UCSD-AML1 (cell line): ENCODE data around the gene PKNOX2.

Experiments
- DNase-seq: peaks from one replicate; lab custom pipeline; 2025; ENCODE audit not compliant: unreplicated experiment; lab: John Stamatoyannopoulos, UW

PKNOX2 gene

DNA sequence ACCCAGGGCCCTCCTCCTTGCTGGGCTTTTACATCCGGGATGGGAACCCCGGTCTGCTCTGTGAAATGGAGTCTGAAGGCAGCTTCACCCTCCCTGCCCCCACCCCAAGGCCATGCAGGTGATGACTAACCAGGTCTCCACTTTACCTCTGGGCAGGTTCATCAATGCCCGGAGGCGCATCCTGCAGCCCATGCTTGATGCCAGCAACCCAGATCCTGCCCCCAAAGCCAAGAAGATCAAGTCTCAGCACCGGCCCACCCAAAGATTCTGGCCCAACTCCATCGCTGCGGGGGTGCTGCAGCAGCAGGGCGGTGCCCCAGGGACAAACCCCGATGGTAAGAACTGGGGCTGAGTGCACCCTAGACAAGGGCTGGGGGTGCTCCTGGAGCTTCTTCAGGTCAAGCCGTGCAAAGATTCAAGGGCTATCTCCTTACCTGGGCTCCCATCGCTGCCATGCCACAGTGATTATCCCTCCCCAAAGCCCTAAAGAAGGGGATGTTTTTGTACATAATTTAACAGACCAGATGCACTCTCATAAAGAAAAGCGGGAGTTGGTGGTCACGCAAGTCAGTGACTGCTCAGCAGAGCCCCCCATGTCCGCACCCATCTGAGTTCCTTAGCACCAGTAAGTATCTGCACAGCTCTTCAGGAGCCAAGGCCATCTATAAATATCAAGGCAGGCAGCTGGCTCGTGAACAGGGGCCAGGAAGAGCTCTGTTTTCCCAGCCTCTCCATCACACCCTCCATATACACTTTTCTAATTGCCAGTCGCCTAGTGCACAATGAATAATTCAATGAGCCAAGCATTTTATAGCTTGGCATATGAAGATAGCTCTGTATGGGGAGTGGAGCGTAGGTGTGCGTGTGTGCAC is 265.5 kb downstream of the PKNOX2 start:
- no peak for DNase-seq

- DNase-seq = no peak
Observed at GRCh38 chr11:125431009-125431408, 266.5 kb downstream of the PKNOX2 start.

DNA sequence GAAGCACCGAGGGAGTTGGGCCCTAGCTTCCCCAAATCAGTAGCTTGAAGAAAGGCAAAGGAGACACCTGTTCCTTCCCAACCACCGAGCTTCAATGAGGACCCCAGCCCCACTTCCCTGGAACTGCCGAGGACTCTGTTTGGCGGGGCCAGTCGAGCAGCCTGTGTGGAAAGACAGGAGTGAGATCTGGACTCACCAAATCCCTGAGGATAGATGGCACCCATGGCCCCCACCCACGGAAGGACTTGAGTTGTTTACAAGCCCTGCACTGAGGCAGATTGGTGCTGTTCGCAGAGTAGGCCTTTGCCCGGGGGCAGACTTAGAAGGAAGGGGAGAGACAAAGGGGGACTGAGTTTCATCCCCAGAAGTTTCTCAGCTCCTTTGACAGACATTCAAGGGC is 266.9 kb downstream of the PKNOX2 start:
- DNase-seq = no peak

DNA sequence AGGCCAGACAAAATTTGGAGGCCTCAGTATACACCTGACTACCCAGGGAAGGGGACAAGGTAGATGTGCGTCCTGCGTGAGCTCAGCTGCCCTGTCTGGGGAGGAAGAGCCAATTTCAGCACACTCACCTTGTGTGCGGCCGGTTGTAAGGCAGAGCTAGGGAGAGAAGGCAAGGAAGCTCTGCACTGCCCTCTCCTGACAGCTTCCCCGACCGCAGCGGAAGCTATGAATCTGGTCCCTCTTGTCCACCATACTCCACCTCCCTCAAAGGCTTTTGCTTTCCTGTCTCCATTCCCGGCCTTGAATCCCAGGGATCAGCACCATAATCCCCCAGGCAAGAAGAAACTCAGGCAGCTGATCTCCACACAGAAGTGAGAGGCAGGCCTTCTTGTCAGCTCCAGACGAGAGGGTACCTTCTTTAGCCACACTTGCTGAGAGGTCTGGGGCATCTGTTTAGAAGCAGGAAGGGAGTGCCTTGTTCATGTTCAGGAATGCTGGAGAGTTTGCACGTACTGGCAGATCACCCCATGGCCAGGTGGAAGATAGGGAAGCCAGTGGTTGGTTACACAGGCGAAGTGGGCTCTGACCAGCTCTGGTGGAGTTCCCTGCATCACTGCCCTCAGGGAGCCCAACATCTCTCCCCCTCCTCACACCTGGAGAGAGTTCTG is 269.0 kb downstream of the PKNOX2 start:
- peak; percentile 41 for DNase-seq

DNA sequence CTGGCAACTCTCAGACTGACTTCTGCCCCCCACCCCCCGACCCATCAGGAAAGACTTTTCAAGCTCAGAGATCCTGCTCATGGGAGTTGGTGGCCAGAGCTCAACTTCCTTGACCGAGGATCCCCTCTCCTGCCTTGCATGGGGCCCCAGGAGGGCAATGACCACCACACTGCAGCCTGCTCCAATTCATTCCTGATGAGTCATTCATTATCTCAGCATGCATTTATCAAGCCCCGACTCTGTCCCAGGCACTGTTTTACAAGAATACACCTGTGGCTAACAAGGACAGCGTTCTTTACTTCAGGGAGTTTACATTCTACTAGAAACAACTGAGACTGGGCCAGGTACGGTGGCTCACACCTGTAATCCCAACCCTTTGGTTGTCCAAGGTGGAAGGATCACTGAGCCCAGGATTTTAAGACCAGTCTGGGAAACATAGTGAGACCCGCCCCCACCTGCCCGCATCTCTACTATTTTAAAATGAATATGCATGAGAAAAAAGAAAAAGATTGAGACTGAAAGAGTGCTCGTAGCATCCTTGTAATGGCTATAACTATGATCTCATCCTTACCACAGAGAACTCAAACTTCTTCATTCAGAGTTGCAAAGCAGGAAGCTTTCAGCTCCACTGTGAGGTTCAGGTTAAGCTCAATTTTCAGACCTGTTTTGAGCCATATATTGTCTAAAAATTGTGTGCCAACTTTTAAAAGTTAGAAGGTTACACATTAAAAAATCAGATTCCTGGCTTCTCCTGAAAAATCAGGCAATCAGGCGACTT is 271.1 kb downstream of the PKNOX2 start:
- DNase-seq = no peak

DNA sequence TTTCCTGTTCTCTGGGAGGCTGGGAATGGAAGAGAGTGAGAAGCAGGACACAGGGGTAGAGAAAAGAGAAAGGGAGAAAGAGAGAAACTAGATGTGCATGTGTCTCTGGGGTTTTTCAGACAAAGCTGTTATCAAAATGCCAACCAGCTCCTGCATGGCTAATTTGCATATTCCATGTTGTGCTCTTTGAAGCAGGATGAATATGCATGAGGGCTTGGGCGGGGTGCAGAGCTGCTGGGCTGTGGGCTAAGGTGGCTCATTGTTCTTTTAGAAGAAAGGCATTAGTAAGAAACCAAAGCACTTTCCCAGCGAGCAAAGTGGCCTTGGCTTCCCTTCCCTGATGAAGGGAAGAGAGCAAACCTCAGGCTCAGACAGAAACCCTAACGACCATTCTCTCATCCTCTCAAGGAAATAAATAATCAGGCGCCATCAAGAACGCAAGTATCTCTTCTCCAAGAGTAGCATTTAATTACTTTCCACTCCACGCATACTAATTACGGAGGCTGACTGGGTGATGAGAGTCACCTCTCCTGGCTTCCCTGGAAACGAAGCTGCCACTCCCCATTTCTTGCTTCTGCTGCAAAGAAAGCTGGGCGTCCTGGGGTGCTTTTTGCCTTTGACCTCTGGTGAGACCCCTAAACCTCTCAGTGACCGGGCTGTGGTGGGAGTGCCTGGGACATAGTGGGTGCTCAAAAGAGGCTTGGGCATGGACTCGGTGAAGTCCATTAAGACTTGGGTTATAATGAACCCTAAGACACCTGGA is 277.3 kb downstream of the PKNOX2 start:
- no peak for DNase-seq

DNA sequence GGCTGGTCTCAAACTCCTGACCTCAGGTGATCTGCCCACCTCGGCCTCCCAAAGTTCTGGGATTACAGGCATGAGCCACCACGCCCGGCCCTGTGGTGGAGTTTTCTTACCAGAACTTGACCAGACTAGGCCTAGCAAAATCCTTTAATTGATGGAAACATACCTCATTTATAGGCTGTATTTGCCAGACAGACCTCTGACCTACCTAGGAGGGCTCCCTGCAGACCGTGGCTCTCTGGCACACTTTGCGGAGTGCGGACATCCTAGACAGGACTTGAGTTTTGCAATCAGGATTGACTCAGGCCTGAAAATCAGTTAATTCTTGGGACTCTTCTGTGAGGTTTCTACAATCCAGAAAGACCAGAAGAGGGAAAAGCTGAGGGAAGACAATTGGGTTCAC is 278.4 kb downstream of the PKNOX2 start:
- DNase-seq = no peak

DNA sequence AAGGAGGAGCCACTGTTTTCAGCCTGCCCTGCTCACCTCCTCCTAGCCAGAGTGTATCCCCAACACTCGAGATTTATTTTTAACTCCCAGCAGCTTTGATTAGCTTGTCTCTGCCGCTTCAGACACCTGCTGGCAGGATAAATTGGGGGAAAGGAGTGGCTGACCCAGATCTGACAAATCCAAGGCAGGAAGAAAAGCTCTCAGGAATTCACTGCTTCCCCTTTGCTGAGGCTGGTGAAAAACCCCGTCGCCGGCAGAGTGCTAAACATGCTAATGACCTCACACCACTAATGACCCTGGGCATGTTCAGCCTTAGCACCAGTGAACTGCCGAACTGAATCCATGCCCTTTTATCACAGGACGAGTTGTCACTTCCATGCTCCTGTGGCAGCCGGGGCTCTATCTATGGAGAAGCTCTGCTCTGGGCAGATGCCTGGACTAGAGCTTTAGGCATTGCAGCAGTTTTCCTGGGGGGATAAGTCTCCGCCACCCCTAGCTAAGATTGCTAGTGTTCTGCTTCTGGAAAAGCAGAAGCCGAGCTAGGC is 279.3 kb downstream of the PKNOX2 start:
- DNase-seq = no peak

DNA sequence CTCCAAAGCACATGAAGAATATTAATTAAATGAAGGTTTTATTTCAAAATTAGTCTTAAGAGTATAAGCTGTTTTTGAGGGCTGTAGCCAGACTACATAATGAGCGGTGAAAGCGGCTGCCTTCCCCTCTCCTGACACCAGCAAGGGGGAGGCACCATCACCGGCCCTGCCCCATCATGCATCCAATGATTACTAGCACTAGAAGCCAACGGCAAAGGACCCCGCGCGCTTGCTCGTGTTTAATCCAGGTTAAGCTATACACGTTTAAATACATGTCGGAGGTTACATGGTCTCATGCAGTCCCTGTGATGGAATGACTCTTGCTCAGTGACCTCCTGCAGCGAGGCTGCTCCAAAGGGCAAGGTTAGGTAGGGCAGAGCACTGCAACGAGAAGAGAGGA is 281.2 kb downstream of the PKNOX2 start:
- no peak for DNase-seq

DNA sequence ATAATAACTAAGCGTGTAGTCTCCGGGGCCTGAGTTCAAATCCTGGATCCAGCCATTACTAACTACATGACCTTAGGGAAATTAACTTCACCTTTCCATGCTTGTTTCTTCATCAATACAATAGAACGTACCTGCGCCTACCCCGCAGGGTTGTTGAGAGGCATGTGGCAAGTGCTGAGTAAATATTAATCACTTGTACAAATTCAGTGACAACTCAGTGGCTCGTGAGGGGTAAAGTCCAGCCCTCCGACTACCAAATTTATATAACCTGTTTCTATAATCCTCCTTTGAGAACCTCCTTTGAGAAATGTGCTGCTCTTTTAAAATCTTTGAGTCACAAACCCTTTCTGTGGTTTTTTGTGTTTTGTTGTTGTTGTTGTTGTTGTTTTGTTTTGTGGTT is 281.7 kb downstream of the PKNOX2 start:
- DNase-seq = no peak

GRCh38 chr11:125447721-125448120 is 283.2 kb downstream of the PKNOX2 start:
- no peak for DNase-seq

- no peak for DNase-seq
Observed at GRCh38 chr11:125448136-125448535, 283.6 kb downstream of the PKNOX2 start.

DNA sequence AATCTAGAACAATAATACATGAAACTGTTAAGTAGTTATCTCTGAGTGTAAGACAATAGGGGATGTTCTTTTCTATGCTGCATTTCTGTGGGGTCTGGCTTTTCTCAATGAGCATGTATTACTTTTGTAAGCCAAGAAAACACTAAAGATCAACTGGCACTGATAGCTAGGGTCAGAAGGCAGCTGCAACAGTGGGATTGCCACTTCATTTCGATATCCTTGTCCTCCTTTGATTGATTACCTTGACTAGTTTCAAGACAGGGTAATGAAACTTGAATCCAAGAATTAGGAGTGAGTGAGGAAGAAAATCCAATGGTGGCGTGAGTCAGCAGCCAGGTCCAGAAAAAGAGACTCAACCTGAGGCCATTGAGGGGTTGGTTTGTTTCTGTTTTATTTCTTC is 285.0 kb downstream of the PKNOX2 start:
- DNase-seq = no peak

GRCh38 chr11:125451400-125452124 is 287.0 kb downstream of the PKNOX2 start:
- DNase-seq = peak; percentile 55

- no peak for DNase-seq
Observed at GRCh38 chr11:125452125-125452470, 287.5 kb downstream of the PKNOX2 start.

- no peak for DNase-seq
Observed at GRCh38 chr11:125454047-125454446, 289.5 kb downstream of the PKNOX2 start.

DNA sequence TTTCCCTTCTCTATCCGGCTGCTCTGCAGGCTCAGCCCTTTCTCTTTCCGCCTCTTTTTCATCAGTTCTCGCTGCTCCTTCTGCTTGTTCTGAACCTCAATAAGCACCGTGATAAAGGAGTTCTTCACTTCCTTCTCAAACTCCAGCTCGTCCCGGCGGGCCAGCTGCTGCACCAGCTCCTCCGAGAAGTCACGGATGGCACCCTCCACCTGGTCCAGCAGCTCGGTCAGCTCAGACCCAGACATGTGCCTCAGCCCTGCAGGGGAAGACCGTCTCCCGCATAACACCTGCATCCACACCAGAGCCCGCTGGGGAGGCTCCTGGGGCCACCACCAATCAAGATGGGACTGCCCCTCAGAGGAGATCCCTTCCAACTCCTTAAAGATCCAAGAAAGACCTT is 291.3 kb downstream of the PKNOX2 start:
- no peak for DNase-seq

- no peak for DNase-seq
Observed at GRCh38 chr11:125457814-125458343, 293.3 kb downstream of the PKNOX2 start.

DNA sequence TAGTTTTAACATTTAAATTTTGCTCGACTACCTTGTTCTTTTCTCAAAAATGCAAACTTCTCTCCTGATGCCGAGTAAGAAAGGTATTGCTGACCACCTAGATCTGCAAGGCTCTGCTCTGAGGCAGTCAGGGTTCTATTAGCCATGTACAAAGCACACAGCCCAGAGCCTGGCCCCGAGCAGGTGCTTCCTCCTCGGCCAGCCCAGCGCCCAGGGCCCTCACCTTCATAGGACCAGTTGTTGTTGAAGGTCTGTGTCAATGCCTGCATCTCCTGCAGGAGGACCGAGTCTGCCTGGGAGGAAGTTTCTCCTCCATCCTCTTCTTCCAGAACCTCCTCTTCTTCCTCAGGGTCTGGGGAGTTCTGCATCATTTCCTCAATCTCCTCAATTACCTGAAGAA is 295.7 kb downstream of the PKNOX2 start:
- DNase-seq = no peak
